Kidney epithelial cell (primary cell): ENCODE results near the gene YIPF7. TPM values are rescaled to one million over a fixed set of nuclear protein-coding genes. Genes with fewer than 3 reads are reported as not detected.

ENCODE experiments used
- DNase-seq: peaks from one replicate; pipeline ENCODE4 v3.0.0-alpha.2; 2010; ENCODE audit warnings: low read depth
- H3K27me3 ChIP-seq: 2 replicates; pipeline ENCODE4 v1.6.0; 2011; ENCODE audit warnings: low read length; ENCODE audit not compliant: control insufficient read depth, insufficient read depth
- H3K36me3 ChIP-seq: 2 replicates; pipeline ENCODE4 v1.5.1; 2011; ENCODE audit warnings: low read length; ENCODE audit not compliant: control insufficient read depth, insufficient read depth
- H3K4me3 ChIP-seq: 2 replicates; pipeline ENCODE4 v1.5.1; 2011; ENCODE audit warnings: low read depth, mild to moderate bottlenecking, control low read depth, low read length
- CTCF ChIP-seq: IDR thresholded peaks from 2 replicates; pipeline ENCODE4 v1.5.1; 2011; ENCODE audit warnings: mild to moderate bottlenecking, moderate library complexity, low read length, control low read depth, inconsistent platforms; ENCODE audit not compliant: insufficient read depth, poor library complexity, severe bottlenecking
- total RNA-seq: library from RNA; depleted of rRNA; stranded (reverse); fragments of >200 nt; gene quantifications from 2 replicates; pipeline ENCODE4 v1.2.3, GENCODE V29; 2015

The YIPF7 gene
- total RNA-seq, 1 donor from 2014 or later = not detected

GRCh38 chr4:44668526-44668925 is 17.1 kb upstream of the YIPF7 start:
- Histone ChIP-seq H3K27me3 (no peaks in the 10 kb centered on the region), H3K4me3 (no peak overlapping the region), H3K36me3 (no peaks in the 10 kb centered on the region)
- no peak for TF ChIP-seq CTCF
- no peak for DNase-seq

GRCh38 chr4:44663539-44664263 is 12.3 kb upstream of the YIPF7 start:
- Histone ChIP-seq H3K27me3 (no peaks in the 10 kb centered on the region), H3K36me3 (no peaks in the 10 kb centered on the region), H3K4me3 (no peak overlapping the region)
- no peak for DNase-seq
- no peak for TF ChIP-seq CTCF

- H3K27me3 ChIP-seq = no peaks in the 10 kb centered on the region
- no peaks in the 10 kb centered on the region for H3K36me3 ChIP-seq
- no peak for DNase-seq
- no peak overlapping the region for H3K4me3 ChIP-seq
- TF ChIP-seq CTCF = no peak
Measured at GRCh38 chr4:44662623-44663005, 11.2 kb upstream of the YIPF7 start.

- Histone ChIP-seq H3K36me3 (no peaks in the 10 kb centered on the region), H3K4me3 (no peak overlapping the region), H3K27me3 (no peaks in the 10 kb centered on the region)
- no peak for TF ChIP-seq CTCF
- no peak for DNase-seq
Measured at GRCh38 chr4:44661940-44662622, 10.7 kb upstream of the YIPF7 start.

GRCh38 chr4:44660396-44660795 is 9.0 kb upstream of the YIPF7 start:
- Histone ChIP-seq H3K27me3 (no peaks in the 10 kb centered on the region), H3K36me3 (no peaks in the 10 kb centered on the region), H3K4me3 (no peak overlapping the region)
- DNase-seq = no peak
- no peak for TF ChIP-seq CTCF
